ENCODE measurements around the gene TSSK6. TPM values are rescaled to one million over a fixed set of nuclear protein-coding genes. Genes with fewer than 3 reads are reported as not detected.

The TSSK6 gene
- polyA plus RNA-seq, 1 experiment: 1.7 TPM

- no peaks in the 10 kb centered on the region for H3K27me3 ChIP-seq (ENCODE audit: control insufficient read depth, insufficient read depth, low read length)
- H3K4me3 ChIP-seq (ENCODE audit: low read depth, low read length): no peak overlapping the region
- CTCF ChIA-PET: interaction anchor here (1.0 to 2.8 kb wide), 3 partner anchors 9 to 400 kb away, joined by 3 to 14 read pairs (median 11); no protein-coding TSS in a partner anchor
- DNase-seq (ENCODE audit: low read depth): no peak
- POLR2A ChIA-PET: interaction anchor here (0.7 kb wide), 1 partner anchor 103 kb away, joined by 3 read pairs; the partner anchor contains the start of gene ATP13A1
- no peak for TF ChIP-seq CTCF (IDR thresholded peaks at IDR 0.05; ENCODE audit: insufficient read depth, low read depth, low read length)
- no peaks in the 10 kb centered on the region for H3K36me3 ChIP-seq (ENCODE audit: control insufficient read depth, insufficient read depth, low read length)
Measured at GRCh38 chr19:19559931-19560330, 44.6 kb upstream of the TSSK6 start.

GRCh38 chr19:19558636-19559035 lies 43.3 kb upstream of the TSSK6 start:
- ChIA-PET CTCF (interaction anchor here (0.9 to 1.2 kb wide), 2 partner anchors 26 to 85 kb away, joined by 3 to 4 read pairs; no protein-coding TSS in a partner anchor), POLR2A (no interaction called here)
- Histone ChIP-seq H3K27me3 (ENCODE audit: control insufficient read depth, insufficient read depth, low read length) (no peaks in the 10 kb centered on the region), H3K36me3 (ENCODE audit: control insufficient read depth, insufficient read depth, low read length) (no peaks in the 10 kb centered on the region), H3K4me3 (ENCODE audit: low read depth, low read length) (no peak overlapping the region)
- no peak for DNase-seq (ENCODE audit: low read depth)
- no peak for TF ChIP-seq CTCF (IDR thresholded peaks at IDR 0.05; ENCODE audit: insufficient read depth, low read depth, low read length)

GRCh38 chr19:19558055-19558454 lies 42.7 kb upstream of the TSSK6 start:
- Histone ChIP-seq H3K4me3 (ENCODE audit: low read depth, low read length) (no peak overlapping the region), H3K36me3 (ENCODE audit: control insufficient read depth, insufficient read depth, low read length) (no peaks in the 10 kb centered on the region), H3K27me3 (ENCODE audit: control insufficient read depth, insufficient read depth, low read length) (no peaks in the 10 kb centered on the region)
- no peak for TF ChIP-seq CTCF (IDR thresholded peaks at IDR 0.05; ENCODE audit: insufficient read depth, low read depth, low read length)
- no peak for DNase-seq (ENCODE audit: low read depth)
- CTCF ChIA-PET: interaction anchor here (0.9 to 1.2 kb wide), 2 partner anchors 26 to 86 kb away, joined by 3 to 4 read pairs; no protein-coding TSS in a partner anchor
- POLR2A ChIA-PET: no interaction called here

- ChIA-PET CTCF (interaction anchor here (0.6 to 8.0 kb wide), 25 partner anchors 8 to 96 kb away, joined by 3 to 103 read pairs (median 5); partner anchors contain the start of genes CILP2, GMIP and YJEFN3), POLR2A (no interaction called here)
- DNase-seq (ENCODE audit: low read depth): no peak
- Histone ChIP-seq H3K4me3 (ENCODE audit: low read depth, low read length) (no peak overlapping the region), H3K27me3 (ENCODE audit: control insufficient read depth, insufficient read depth, low read length) (no peaks in the 10 kb centered on the region), H3K36me3 (ENCODE audit: control insufficient read depth, insufficient read depth, low read length) (no peaks in the 10 kb centered on the region)
- TF ChIP-seq CTCF (IDR thresholded peaks at IDR 0.05; ENCODE audit: insufficient read depth, low read depth, low read length): peak; percentile 81
Measured at GRCh38 chr19:19554074-19555023, 39.0 kb upstream of the TSSK6 start.

GRCh38 chr19:19553670-19554069 lies 38.3 kb upstream of the TSSK6 start:
- no peak for TF ChIP-seq CTCF (IDR thresholded peaks at IDR 0.05; ENCODE audit: insufficient read depth, low read depth, low read length)
- H3K36me3 ChIP-seq (ENCODE audit: control insufficient read depth, insufficient read depth, low read length): no peaks in the 10 kb centered on the region
- DNase-seq (ENCODE audit: low read depth): no peak
- H3K27me3 ChIP-seq (ENCODE audit: control insufficient read depth, insufficient read depth, low read length): no peaks in the 10 kb centered on the region; the same call in 1 of the 2 replicates
- ChIA-PET POLR2A (no interaction called here), CTCF (interaction anchor here (0.7 to 8.0 kb wide), 21 partner anchors 9 to 97 kb away, joined by 3 to 103 read pairs (median 5); partner anchors contain the start of genes CILP2, PBX4 and YJEFN3)
- no peak overlapping the region for H3K4me3 ChIP-seq (ENCODE audit: low read depth, low read length)
